CD4-positive, alpha-beta T cell treated with Interleukin-12 subunit alpha and Interleukin-12 subunit beta, for 1 hour (primary cell): ENCODE results near the gene PRRC2B.

Experiments used
- DNase-seq: peaks from one replicate; pipeline ENCODE4 v3.0.0-alpha.2; 2020

PRRC2B gene

GRCh38 chr9:131522257-131523085 lies 128.6 kb downstream of the PRRC2B start:
- no peak for DNase-seq

GRCh38 chr9:131523086-131523388 lies 129.2 kb downstream of the PRRC2B start:
- DNase-seq: no peak

- no peak for DNase-seq
Measured at GRCh38 chr9:131523451-131524435, 129.9 kb downstream of the PRRC2B start.

- DNase-seq: no peak
Measured at GRCh38 chr9:131524665-131525315, 130.9 kb downstream of the PRRC2B start.

GRCh38 chr9:131525643-131526565 lies 132.0 kb downstream of the PRRC2B start:
- no peak for DNase-seq

GRCh38 chr9:131528186-131528585 lies 134.3 kb downstream of the PRRC2B start:
- no peak for DNase-seq

- DNase-seq: no peak
Measured at GRCh38 chr9:131528886-131529505, 135.1 kb downstream of the PRRC2B start.

GRCh38 chr9:131529597-131530545 lies 136.0 kb downstream of the PRRC2B start:
- no peak for DNase-seq

- DNase-seq: no peak
Measured at GRCh38 chr9:131530546-131530919, 136.6 kb downstream of the PRRC2B start.

GRCh38 chr9:131530920-131531832 lies 137.3 kb downstream of the PRRC2B start, which contains the start of gene UCK1:
Gene UCK1, minus strand, starts transcription at chr9:131531263. Its CDS starts 89 bp downstream, at chr9:131531174.
- peak; percentile 78 for DNase-seq

GRCh38 chr9:131534721-131535237 lies 140.9 kb downstream of the PRRC2B start:
- DNase-seq: peak; percentile 16

- no peak for DNase-seq
Measured at GRCh38 chr9:131537946-131538345, 144.1 kb downstream of the PRRC2B start.

GRCh38 chr9:131539223-131539923 lies 145.5 kb downstream of the PRRC2B start:
- peak; percentile 56 for DNase-seq

GRCh38 chr9:131543141-131543540 lies 149.3 kb downstream of the PRRC2B start:
- DNase-seq: no peak

- DNase-seq: no peak
Measured at GRCh38 chr9:131545003-131545785, 151.3 kb downstream of the PRRC2B start, which contains the start of gene PRRT1B. Gene PRRT1B, plus strand, starts transcription at chr9:131545523. Its CDS starts 93 bp downstream, at chr9:131545616.

- DNase-seq: no peak
Measured at GRCh38 chr9:131545786-131546335, 152.0 kb downstream of the PRRC2B start.
